ENCODE data around the gene ASB18.

- TF ChIP-seq EZH2phosphoT487 (IDR thresholded peaks at IDR 0.05; ENCODE audit: borderline replicate concordance): no peak
- TF ChIP-seq CTCF (conservative IDR thresholded peaks at IDR 0.05; ENCODE audit: low read length): no peak
These were observed 84.8 kb downstream of the ASB18 start for GRCh38 chr2:236179236-236180075.

Measured in Loucy (cell line).